A673 (cell line): ENCODE results near the gene GTF2I. TPM values are rescaled to one million over a fixed set of nuclear protein-coding genes. Genes with fewer than 3 reads are reported as not detected.

ENCODE experiments used
- BruUV-seq: library from RNA; stranded (reverse); fragments of 400-500 nt; replicated peaks from 2 replicates; lab custom pipeline; 2021; lab: Mats Ljungman, UMichigan
- CTCF ChIA-PET: fragments of 300-600 bp; sonication (Branson Sonifier 250); formaldehyde crosslinking; loops from one replicate; lab custom pipeline; 2022; ENCODE audit warnings: antibody characterized with exemption; lab: Charles Lee
- POLR2A ChIA-PET: fragments of 300-600 bp; sonication (Branson Sonifier 250); formaldehyde crosslinking; loops from one replicate; lab custom pipeline; 2022; ENCODE audit warnings: antibody characterized with exemption; ENCODE audit not compliant: low non-redundant PET; lab: Charles Lee
- DNase-seq: peaks from one replicate; pipeline ENCODE4 v3.0.0-alpha.2; 2015; ENCODE audit warnings: low spot score
- H3K27ac ChIP-seq: fragments of 200-600 bp; sonication (generic); 2 replicates; pipeline ENCODE4 v1.5.1; 2016; ENCODE audit warnings: mixed run types, low read depth, mild to moderate bottlenecking, mixed read lengths, antibody characterized with exemption, low read length; ENCODE audit not compliant: poor library complexity, severe bottlenecking
- H3K27me3 ChIP-seq: fragments of 200-600 bp; sonication (generic); replicated peaks from 2 replicates; pipeline ENCODE4 v1.6.1; 2017; ENCODE audit warnings: mixed run types, low read depth, mild to moderate bottlenecking, mixed read lengths, antibody characterized with exemption, low read length; ENCODE audit not compliant: insufficient read depth, poor library complexity
- H3K36me3 ChIP-seq: fragments of 200-600 bp; sonication (generic); 2 replicates; pipeline ENCODE4 v1.6.1; 2016; ENCODE audit warnings: mixed run types, mild to moderate bottlenecking, mixed read lengths, antibody characterized with exemption, low read length; ENCODE audit not compliant: insufficient read depth, poor library complexity, severe bottlenecking
- H3K4me1 ChIP-seq: fragments of 200-600 bp; sonication (generic); 2 replicates; pipeline ENCODE4 v1.6.1; 2017; ENCODE audit warnings: mixed run types, mild to moderate bottlenecking, mixed read lengths, antibody characterized with exemption, low read length; ENCODE audit not compliant: insufficient read depth, poor library complexity, severe bottlenecking
- H3K4me3 ChIP-seq: fragments of 200-600 bp; sonication (generic); 2 replicates; pipeline ENCODE4 v1.5.1; 2016; ENCODE audit warnings: low read depth, mixed run types, mild to moderate bottlenecking, mixed read lengths, low read length; ENCODE audit not compliant: poor library complexity, severe bottlenecking
- H3K9me3 ChIP-seq: fragments of 200-600 bp; sonication (generic); 2 replicates; pipeline ENCODE4 v1.6.1; 2016; ENCODE audit warnings: mixed run types, low read depth, mild to moderate bottlenecking, mixed read lengths, antibody characterized with exemption, low read length; ENCODE audit not compliant: poor library complexity, severe bottlenecking
- CTCF ChIP-seq: fragments of 300-800, 200-600 bp; sonication (generic); conservative IDR thresholded peaks from 2 replicates; pipeline ENCODE4 v1.5.1; 2017; ENCODE audit warnings: low read depth, mild to moderate bottlenecking, antibody characterized with exemption, low read length, moderate library complexity, mixed read lengths
- EZH2 ChIP-seq: fragments of 200-600 bp; sonication (generic); IDR thresholded peaks from 2 replicates; pipeline ENCODE4 v1.6.1; 2017; ENCODE audit warnings: borderline replicate concordance, low read depth, mild to moderate bottlenecking, mixed read lengths, antibody characterized with exemption, low read length; ENCODE audit not compliant: poor library complexity, severe bottlenecking
- intact Hi-C: fragments of 100-400 bp; cut with micrococcal nuclease; formaldehyde crosslinking; loops from one replicate; pipeline ENCODE4 v1.10.0; 2022; ENCODE audit not compliant: unreplicated experiment
- total RNA-seq: library from RNA; stranded (reverse); gene quantifications from 2 replicates; pipeline ENCODE4 v1.2.3, GENCODE V29; 2021

Gene GTF2I
- total RNA-seq, 1 experiment from 2014 or later, result 270 TPM

GRCh38 chr7:74672343-74672915, 14.9 kb downstream of the GTF2I start:
- Histone ChIP-seq H3K36me3 (peaks cover 6% of the 10 kb centered on the region), H3K4me3 (no peak overlapping the region), H3K27me3 (no peaks in the 10 kb centered on the region), H3K9me3 (no peaks in the 10 kb centered on the region), H3K27ac (no peak overlapping the region), H3K4me1 (no peaks in the 10 kb centered on the region)
- CTCF ChIA-PET, result no interaction called here
- BruUV-seq, result no TSS peak
- POLR2A ChIA-PET, result no interaction called here
- intact Hi-C loops, result no loop called here
- DNase-seq, result no peak
- TF ChIP-seq CTCF (no peak), EZH2 (no peak)

- intact Hi-C loops, result no loop called here
- Histone ChIP-seq H3K4me3 (no peak overlapping the region), H3K27me3 (no peaks in the 10 kb centered on the region), H3K36me3 (peaks cover 6% of the 10 kb centered on the region), H3K27ac (no peak overlapping the region), H3K9me3 (no peaks in the 10 kb centered on the region), H3K4me1 (no peaks in the 10 kb centered on the region)
- CTCF ChIA-PET, result no interaction called here
- no TSS peak for BruUV-seq
- POLR2A ChIA-PET, result no interaction called here
- DNase-seq, result no peak
- no peak for TF ChIP-seq CTCF
- TF ChIP-seq EZH2, result no peak
Measured at GRCh38 chr7:74674166-74674565, 16.6 kb downstream of the GTF2I start.

- Histone ChIP-seq H3K9me3 (no peaks in the 10 kb centered on the region), H3K27ac (no peak overlapping the region), H3K4me3 (no peak overlapping the region), H3K4me1 (no peaks in the 10 kb centered on the region), H3K27me3 (no peaks in the 10 kb centered on the region), H3K36me3 (no peaks in the 10 kb centered on the region)
- intact Hi-C loops, result loop anchor here (5.0 kb wide), 1 partner anchor 34 kb away; no protein-coding TSS in a partner anchor
- DNase-seq, result no peak
- BruUV-seq, result TSS peak; percentile 15
- CTCF ChIA-PET, result no interaction called here
- POLR2A ChIA-PET, result no interaction called here
- TF ChIP-seq CTCF (no peak), EZH2 (no peak)
Measured at GRCh38 chr7:74682829-74683228, 25.3 kb downstream of the GTF2I start.
